Effector CD8-positive, alpha-beta T cell (primary cell): ENCODE results near the gene HCLS1.
"Not testable (repeated sequence)": the region's sequence is repeated elsewhere in the genome, so short reads cannot be mapped to it uniquely, and the experiment has no call there.

ENCODE experiments used
- DNase-seq: peaks from one replicate; lab custom pipeline; 2025; lab: John Stamatoyannopoulos, UW

Gene HCLS1

DNA sequence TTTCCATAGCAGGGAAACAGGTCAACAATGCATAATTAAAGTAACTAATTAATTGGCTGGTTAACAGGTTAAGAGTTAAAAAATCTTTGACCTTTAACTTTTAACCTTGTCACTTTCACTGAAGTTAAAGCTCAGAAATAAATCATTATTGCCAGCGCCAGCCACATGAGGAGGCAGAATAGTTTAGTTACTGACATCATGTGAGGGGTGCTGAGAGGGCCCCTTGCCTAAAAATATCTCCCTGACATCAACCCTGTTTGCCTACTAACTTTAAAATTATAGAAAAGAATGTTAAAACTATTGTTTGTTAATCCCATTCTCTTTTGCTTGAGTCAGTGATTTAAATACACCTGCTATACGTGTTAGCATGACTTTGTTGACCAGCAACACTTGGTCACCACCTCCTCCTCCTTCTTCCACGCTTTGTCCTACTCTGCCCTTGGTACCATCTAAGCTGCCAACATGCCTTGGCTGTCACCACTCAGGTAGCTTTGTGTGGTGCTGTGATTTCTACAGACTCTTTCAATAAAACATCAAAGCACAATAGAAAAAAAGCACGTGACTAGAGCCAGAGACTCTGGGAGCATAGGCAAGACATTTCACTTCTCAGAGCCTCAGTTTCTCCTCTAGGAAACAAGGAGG lies 64.8 kb downstream of the HCLS1 start:
- no peak for DNase-seq

DNA sequence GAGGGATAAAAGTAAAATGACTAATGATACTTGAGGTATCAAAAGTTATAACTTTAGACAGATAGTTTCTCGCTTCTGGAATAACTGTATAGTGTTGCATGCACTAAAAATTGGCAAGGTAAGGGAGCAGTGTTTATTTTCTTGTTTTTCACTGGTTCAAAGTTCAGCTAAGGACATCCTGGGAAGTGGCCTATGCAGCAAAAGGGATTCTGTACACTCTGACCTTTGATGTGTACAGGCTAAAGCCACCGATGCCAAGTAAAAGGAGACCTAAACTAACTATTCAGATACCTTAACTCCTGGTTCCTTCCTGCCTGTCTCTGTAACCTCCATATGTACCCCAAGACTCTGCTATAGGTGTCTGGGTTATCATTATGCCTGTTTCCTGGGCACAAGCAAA lies 65.9 kb downstream of the HCLS1 start:
- DNase-seq, result no peak

DNA sequence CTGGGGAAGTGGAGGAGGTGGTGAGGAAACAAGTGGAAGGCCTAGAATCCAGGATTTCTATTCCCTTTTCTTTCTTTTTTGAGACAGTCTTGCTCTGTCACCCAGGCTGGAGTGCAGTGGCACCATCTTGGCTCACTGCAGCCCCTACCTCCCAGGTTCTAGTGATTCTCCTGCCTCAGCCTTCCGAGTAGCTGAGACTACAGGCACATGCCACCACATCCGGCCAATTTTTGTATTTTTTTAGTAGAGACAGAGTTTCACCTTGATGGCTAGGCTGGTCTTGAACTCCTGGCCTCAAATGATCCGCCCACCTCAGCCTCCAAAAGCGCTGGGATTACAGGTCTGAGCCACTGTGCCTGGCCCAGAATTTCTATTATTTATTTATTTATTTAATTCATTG lies 66.9 kb downstream of the HCLS1 start:
- DNase-seq, result not testable (repeated sequence)

DNA sequence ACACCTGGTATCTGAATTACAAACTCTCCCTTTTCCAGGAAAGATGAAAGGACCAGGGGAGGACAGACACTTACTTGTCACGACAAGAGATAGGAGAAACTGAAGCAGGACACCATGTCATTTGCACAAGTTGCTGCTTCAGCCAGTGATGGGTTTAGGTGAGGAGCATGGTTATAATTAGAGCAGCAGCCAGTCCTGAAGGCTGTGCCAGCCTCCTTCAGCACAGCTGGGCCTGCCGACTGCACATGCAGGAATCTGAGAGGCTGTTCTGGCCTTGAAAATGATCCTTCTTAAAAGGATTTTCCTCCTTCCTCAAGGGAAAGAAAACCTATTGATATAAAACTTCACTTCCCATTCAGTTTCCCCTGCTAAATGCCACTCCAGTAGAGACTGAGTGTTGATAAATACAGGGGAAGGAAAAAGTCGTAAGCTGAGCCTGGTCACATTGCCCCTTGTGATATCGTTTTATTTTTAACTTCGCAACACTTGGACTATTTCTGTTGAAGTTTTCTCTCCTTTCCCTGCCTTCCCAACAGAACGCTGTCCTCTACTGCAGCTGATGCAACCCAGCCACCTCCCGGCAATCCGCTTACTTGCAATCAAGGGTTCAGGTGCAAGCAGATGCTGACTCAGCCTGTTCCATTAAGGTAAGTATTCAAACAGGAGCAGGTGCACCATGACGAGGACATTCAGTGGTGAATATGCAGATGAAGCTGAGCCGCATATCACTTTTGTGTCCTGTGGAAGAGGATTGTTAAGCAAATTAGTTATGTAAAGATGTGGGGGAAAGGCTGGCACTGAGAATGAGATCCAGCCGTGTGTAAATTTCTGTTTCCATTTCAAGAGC lies 67.6 kb downstream of the HCLS1 start, which contains the start of gene FBXO40:
Gene FBXO40, plus strand, starts transcription at position 524 of the 847 bp plus-strand sequence. CDS start 27,197 bp downstream, outside the sequence.
- no peak for DNase-seq

DNA sequence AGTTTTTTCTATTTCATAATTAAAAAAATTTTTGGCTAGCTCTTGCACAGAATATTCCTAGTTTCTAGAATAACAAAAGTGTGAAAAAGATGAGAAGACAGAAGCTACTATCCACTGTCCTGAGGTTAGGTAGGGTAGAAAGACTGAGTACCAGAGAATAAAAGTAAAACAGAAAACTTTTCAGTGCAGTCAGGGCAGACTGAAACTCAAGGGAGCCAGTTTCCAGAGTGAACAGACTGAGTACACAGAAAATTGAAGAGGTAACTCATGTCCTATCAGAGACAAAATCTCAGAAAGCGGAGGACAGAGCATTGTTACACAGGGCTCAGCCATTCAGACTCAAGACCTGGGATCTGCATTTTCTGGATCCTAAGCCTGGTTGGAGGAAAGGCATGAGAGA lies 76.3 kb downstream of the HCLS1 start:
- no peak for DNase-seq

DNA sequence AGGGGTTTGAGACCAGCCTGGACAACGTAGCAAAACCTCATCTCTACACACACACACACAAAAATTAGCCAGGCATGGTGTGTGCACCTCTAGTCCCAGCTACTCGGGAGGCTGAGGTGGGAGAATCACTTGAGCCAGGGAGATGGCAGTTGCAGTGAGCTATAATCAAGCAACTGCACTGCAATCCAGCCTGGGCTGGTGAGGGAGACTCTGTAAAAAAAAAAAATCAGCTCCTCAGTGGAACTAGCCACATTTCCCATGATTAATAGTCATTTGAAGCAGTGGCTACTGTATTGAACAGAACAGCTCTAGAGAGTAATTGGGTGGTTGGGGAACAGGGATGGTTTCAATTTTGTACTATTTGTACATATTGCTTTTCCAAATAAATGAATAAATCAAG lies 79.0 kb downstream of the HCLS1 start:
- no peak for DNase-seq
